Mesenchymal stem cell (in vitro differentiated cells and primary cell): Measurements from ENCODE around the gene ABCA4.
A peak's percentile ranks its signal among the peaks of the same experiment; 100 is the strongest.

Source experiments
- DNase-seq: peaks from one replicate; pipeline ENCODE4 v3.0.0-alpha.2; 2013
- H2AFZ ChIP-seq: one replicate; pipeline ENCODE4 v1.6.1; 2013; ENCODE audit warnings: low read depth, mild to moderate bottlenecking, control low read depth, inconsistent platforms, low read length, moderate library complexity
- H2AK5ac ChIP-seq: 2 replicates; pipeline ENCODE4 v1.6.1; 2013; ENCODE audit warnings: low read length, moderate library complexity, mild to moderate bottlenecking, inconsistent platforms; ENCODE audit not compliant: severe bottlenecking
- H2BK120ac ChIP-seq: one replicate; pipeline ENCODE4 v1.6.1; 2013; ENCODE audit warnings: low read depth, mild to moderate bottlenecking, inconsistent platforms, low read length, moderate library complexity
- H2BK12ac ChIP-seq, 2 experiments: one replicate each; pipeline ENCODE4 v1.6.1; 2013; ENCODE audit warnings: inconsistent platforms in 2 of 2, low read length in 2 of 2, mild to moderate bottlenecking in 2 of 2, moderate library complexity in 2 of 2, control low read depth in 1 of 2
- H2BK15ac ChIP-seq: one replicate; pipeline ENCODE4 v1.6.1; 2013; ENCODE audit warnings: mild to moderate bottlenecking, low read depth, inconsistent platforms; ENCODE audit not compliant: poor library complexity, severe bottlenecking
- H2BK5ac ChIP-seq: 2 replicates; pipeline ENCODE4 v1.6.1; 2013; ENCODE audit warnings: low read depth, mild to moderate bottlenecking, low read length, control low read depth, inconsistent platforms; ENCODE audit not compliant: poor library complexity, severe bottlenecking
- H3K14ac ChIP-seq, 2 experiments: one replicate each; pipeline ENCODE4 v1.6.1; 2013; ENCODE audit warnings: inconsistent platforms in 2 of 2, low read length in 2 of 2, control low read depth in 1 of 2, mild to moderate bottlenecking in 1 of 2, moderate library complexity in 1 of 2
- H3K18ac ChIP-seq, 2 experiments: one replicate each; pipeline ENCODE4 v1.6.1; 2013; ENCODE audit warnings: inconsistent platforms in 2 of 2, low read length in 2 of 2, control low read depth in 1 of 2, low read depth in 1 of 2, mild to moderate bottlenecking in 1 of 2
- H3K23ac ChIP-seq, 2 experiments: one replicate each; pipeline ENCODE4 v1.6.1; 2013; ENCODE audit warnings: inconsistent platforms in 2 of 2, low read length in 2 of 2, mild to moderate bottlenecking in 2 of 2, moderate library complexity in 2 of 2, control low read depth in 1 of 2
- H3K27ac ChIP-seq: 2 replicates; pipeline ENCODE4 v1.5.1; 2013; ENCODE audit warnings: mild to moderate bottlenecking, moderate library complexity, low read length, control low read depth, inconsistent platforms; ENCODE audit not compliant: poor library complexity, severe bottlenecking
- H3K27me3 ChIP-seq, 2 experiments: 2 replicates each; pipeline versions ENCODE4 v1.6.1 to v1.7.0; 2013; ENCODE audit warnings: low read length in 2 of 2, mild to moderate bottlenecking in 2 of 2, moderate library complexity in 2 of 2, control low read depth in 1 of 2, inconsistent platforms in 1 of 2; ENCODE audit not compliant: control insufficient read depth in 1 of 2, insufficient read depth in 1 of 2
- H3K36me3 ChIP-seq, 2 experiments: 2 replicates each; pipeline versions ENCODE4 v1.6.1 to v1.7.0; 2013; ENCODE audit warnings: low read length in 2 of 2, control low read depth in 1 of 2, inconsistent platforms in 1 of 2, low read depth in 1 of 2, mild to moderate bottlenecking in 1 of 2; ENCODE audit not compliant: insufficient read depth in 2 of 2, control insufficient read depth in 1 of 2
- H3K4ac ChIP-seq, 2 experiments: one replicate each; pipeline ENCODE4 v1.6.1; 2013; ENCODE audit warnings: inconsistent platforms in 2 of 2, low read length in 2 of 2, mild to moderate bottlenecking in 2 of 2, moderate library complexity in 2 of 2, control low read depth in 1 of 2, low read depth in 1 of 2
- H3K4me1 ChIP-seq: 2 replicates; pipeline ENCODE4 v1.6.1; 2013; ENCODE audit warnings: low read depth, low read length, control low read depth; ENCODE audit not compliant: control insufficient read depth, insufficient read depth
- H3K4me2 ChIP-seq: 2 replicates; pipeline ENCODE4 v1.6.1; 2013; ENCODE audit warnings: low read length, mild to moderate bottlenecking, inconsistent platforms; ENCODE audit not compliant: poor library complexity, severe bottlenecking
- H3K4me3 ChIP-seq, 2 experiments: 2 replicates each; pipeline versions ENCODE4 v1.5.1 to v1.7.0; 2013; ENCODE audit warnings: low read length in 2 of 2, mild to moderate bottlenecking in 2 of 2, control low read depth in 1 of 2, low read depth in 1 of 2; ENCODE audit not compliant: insufficient read depth in 1 of 2
- H3K79me1 ChIP-seq: replicated peaks from 2 replicates; pipeline ENCODE4 v1.6.1; 2013; ENCODE audit warnings: mild to moderate bottlenecking, control low read depth, low read length, inconsistent platforms; ENCODE audit not compliant: poor library complexity, severe bottlenecking
- H3K9ac ChIP-seq: 2 replicates; pipeline ENCODE4 v1.7.0; 2013; ENCODE audit warnings: mild to moderate bottlenecking, low read length, moderate library complexity
- H3K9me3 ChIP-seq: 2 replicates; pipeline ENCODE4 v1.7.0; 2013; ENCODE audit warnings: mild to moderate bottlenecking, low read length; ENCODE audit not compliant: control insufficient read depth
- H4K8ac ChIP-seq: one replicate; pipeline ENCODE4 v1.6.1; 2013; ENCODE audit warnings: inconsistent platforms, mild to moderate bottlenecking, low read length, moderate library complexity
- H4K91ac ChIP-seq: one replicate; pipeline ENCODE4 v1.6.1; 2013; ENCODE audit warnings: mild to moderate bottlenecking, low read length, inconsistent platforms
- WGBS: methylation state at CpG from one replicate; pipeline ENCODE4 v1.1.7; 2013; ENCODE audit warnings: mixed read lengths; 5-methylcytosine and 5-hydroxymethylcytosine counted together

The ABCA4 gene

DNA sequence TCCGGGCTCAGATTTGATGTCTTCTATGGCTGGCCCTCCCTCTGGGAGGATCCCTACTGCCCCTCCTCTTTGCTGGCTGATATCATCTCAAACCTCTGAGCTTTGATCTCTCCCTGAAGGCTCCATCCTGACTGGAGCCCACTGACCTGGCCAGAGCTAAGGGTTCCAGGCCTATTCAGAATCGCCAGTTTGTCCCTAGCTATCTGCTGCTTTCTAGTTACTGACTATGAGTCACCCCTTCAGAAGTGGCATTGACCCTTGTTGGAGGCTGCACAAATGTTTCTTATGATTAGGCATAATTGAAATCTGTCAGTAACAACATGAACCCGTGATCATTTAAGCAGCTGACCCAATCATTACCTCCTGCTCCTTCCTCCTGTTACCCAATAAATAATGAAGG, 87.1 kb downstream of the ABCA4 start:
- Histone ChIP-seq H3K27me3 (peaks cover 0 to 9% of the 10 kb centered on the region in 2 experiments), H3K36me3 (no peaks in the 10 kb centered on the region), H2BK5ac (no peak overlapping the region), H3K9ac (no peak overlapping the region), H3K4ac (peak overlapping the region in 1 of 2 experiments; percentile 63), H2BK15ac (no peak overlapping the region), H3K9me3 (no peaks in the 10 kb centered on the region), H3K14ac (peak overlapping the region in 1 of 2 experiments; percentile 4), H3K23ac (no peak overlapping the region), H3K79me1 (peaks cover 2% of the 10 kb centered on the region), H4K8ac (no peak overlapping the region), H4K91ac (no peak overlapping the region), H3K18ac (peak overlapping the region in 1 of 2 experiments; percentile 69), H3K27ac (no peak overlapping the region), H2BK12ac (peak overlapping the region in 1 of 2 experiments; percentile 48), H2BK120ac (no peak overlapping the region), H3K4me3 (no peak overlapping the region), H3K4me2 (no peak overlapping the region), H2AFZ (no peak overlapping the region), H3K4me1 (peaks cover 6% of the 10 kb centered on the region), H2AK5ac (no peak overlapping the region)
- peak; percentile 56 for DNase-seq
- 69% methylated on average over 3 of the region's 3 CpGs for WGBS

DNA sequence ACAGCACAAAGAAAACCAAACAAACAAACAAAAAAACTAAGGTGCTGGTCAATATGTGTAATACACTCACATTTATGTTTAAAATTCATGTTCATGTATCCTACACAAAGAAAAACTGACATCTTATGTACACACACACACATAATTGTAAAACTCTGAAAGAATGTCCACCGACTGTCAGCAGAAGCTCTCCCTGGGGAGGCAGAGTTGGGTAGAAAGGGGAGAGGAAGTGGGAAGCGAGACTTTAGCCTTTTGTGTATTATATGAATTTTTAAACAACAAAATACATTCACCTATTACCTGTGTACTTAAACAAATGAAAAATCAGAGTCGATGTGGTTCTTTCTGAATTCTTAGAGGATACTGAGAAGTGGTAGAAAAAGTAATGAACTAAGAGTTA, 88.3 kb downstream of the ABCA4 start:
- no peak overlapping the region for H2BK120ac ChIP-seq
- H2BK5ac ChIP-seq, result no peak overlapping the region
- no peak overlapping the region for H3K18ac ChIP-seq
- H3K27me3 ChIP-seq, result peaks cover 0 to 8% of the 10 kb centered on the region in 2 experiments
- no peak overlapping the region for H3K4me3 ChIP-seq
- H2BK15ac ChIP-seq, result no peak overlapping the region
- no peak for DNase-seq
- H3K4ac ChIP-seq, result no peak overlapping the region
- WGBS, result 87% methylated on average over 1 of the region's 3 CpGs
- no peak overlapping the region for H3K27ac ChIP-seq
- H3K4me2 ChIP-seq, result no peak overlapping the region
- H3K9ac ChIP-seq, result no peak overlapping the region
- no peak overlapping the region for H2AFZ ChIP-seq
- peaks cover 2% of the 10 kb centered on the region for H3K79me1 ChIP-seq
- H3K36me3 ChIP-seq, result no peaks in the 10 kb centered on the region
- peaks cover 3% of the 10 kb centered on the region for H3K4me1 ChIP-seq
- no peak overlapping the region for H4K91ac ChIP-seq
- no peak overlapping the region for H3K14ac ChIP-seq
- no peaks in the 10 kb centered on the region for H3K9me3 ChIP-seq
- H2BK12ac ChIP-seq, result no peak overlapping the region
- H3K23ac ChIP-seq, result no peak overlapping the region
- H4K8ac ChIP-seq, result no peak overlapping the region
- no peak overlapping the region for H2AK5ac ChIP-seq

DNA sequence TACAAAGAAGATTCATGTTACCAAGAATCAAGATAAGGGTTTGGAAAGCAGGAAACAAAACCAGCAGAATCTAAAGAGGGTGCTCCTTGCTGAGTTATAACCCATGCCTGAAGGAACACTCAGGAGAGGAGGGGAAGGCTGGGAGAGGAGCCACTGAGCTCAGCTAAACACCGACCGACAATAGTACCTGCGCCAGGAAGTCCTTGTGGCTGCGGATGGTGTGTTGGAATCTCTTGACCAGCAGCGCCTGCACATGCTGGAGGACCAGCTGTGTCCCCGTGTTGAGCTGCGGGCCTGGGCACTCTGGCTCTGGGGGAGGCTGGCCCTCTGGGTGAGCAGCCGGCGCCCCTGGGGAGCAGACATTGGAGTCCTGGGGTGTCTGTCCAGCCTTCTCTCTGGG, 89.4 kb downstream of the ABCA4 start:
- Histone ChIP-seq H4K8ac (peak overlapping the region; percentile 83), H4K91ac (peak overlapping the region; percentile 91), H3K79me1 (peaks cover 3% of the 10 kb centered on the region), H3K9me3 (no peaks in the 10 kb centered on the region), H2AFZ (no peak overlapping the region), H3K27ac (no peak overlapping the region), H3K9ac (no peak overlapping the region), H3K14ac (no peak overlapping the region), H3K36me3 (no peaks in the 10 kb centered on the region), H2BK15ac (peak overlapping the region; percentile 85), H3K4me2 (no peak overlapping the region), H3K4me1 (peaks cover 3% of the 10 kb centered on the region), H2BK12ac (peak overlapping the region; percentile 37 to 86), H2BK5ac (no peak overlapping the region), H2BK120ac (peak overlapping the region; percentile 58), H2AK5ac (no peak overlapping the region), H3K23ac (no peak overlapping the region), H3K27me3 (no peaks in the 10 kb centered on the region), H3K18ac (peak overlapping the region in 1 of 2 experiments; percentile 44), H3K4ac (no peak overlapping the region), H3K4me3 (no peak overlapping the region)
- DNase-seq, result no peak
- 90% methylated on average over 9 of the region's 9 CpGs for WGBS

DNA sequence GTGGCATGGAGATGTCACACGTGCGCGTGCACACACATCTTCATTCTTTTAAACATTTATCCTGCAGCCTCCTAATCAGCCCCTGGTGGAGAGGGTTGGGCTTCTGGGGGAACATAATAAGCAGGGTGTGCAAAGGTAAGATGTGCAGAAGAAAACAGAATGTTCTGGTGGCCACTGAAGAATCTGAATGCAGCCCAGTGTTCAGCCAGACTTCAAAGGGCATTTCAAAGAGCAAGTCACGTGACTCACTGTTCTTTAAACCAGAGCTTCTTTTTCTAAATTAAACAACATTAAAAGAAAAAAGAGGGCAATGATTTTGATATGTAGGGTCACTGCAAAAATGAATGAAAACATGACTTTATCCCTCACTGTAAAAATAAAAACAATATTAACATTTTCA, 89.8 kb downstream of the ABCA4 start:
- WGBS, result no CpG with 5 or more reads among the region's 4 CpGs
- Histone ChIP-seq H3K4me3 (no peak overlapping the region), H3K4me1 (peaks cover 4% of the 10 kb centered on the region)

More for the DNA sequence above, 89.8 kb downstream of the ABCA4 start:
- no peak overlapping the region for H3K18ac ChIP-seq
- H3K9ac ChIP-seq, result no peak overlapping the region
- peak; percentile 16 for DNase-seq
- no peak overlapping the region for H3K27ac ChIP-seq
- peaks cover 5% of the 10 kb centered on the region for H3K79me1 ChIP-seq
- no peak overlapping the region for H2AFZ ChIP-seq
- no peaks in the 10 kb centered on the region for H3K27me3 ChIP-seq
- no peak overlapping the region for H4K91ac ChIP-seq
- H3K4ac ChIP-seq, result no peak overlapping the region
- no peak overlapping the region for H4K8ac ChIP-seq
- H2BK12ac ChIP-seq, result peak overlapping the region in 1 of 2 experiments; percentile 80
- H3K4me2 ChIP-seq, result no peak overlapping the region
- no peak overlapping the region for H2BK120ac ChIP-seq
- no peak overlapping the region for H3K23ac ChIP-seq
- H2AK5ac ChIP-seq, result no peak overlapping the region
- H3K36me3 ChIP-seq, result no peaks in the 10 kb centered on the region
- no peak overlapping the region for H3K14ac ChIP-seq
- H2BK15ac ChIP-seq, result no peak overlapping the region
- H2BK5ac ChIP-seq, result no peak overlapping the region
- no peaks in the 10 kb centered on the region for H3K9me3 ChIP-seq
